ENCODE measurements around the gene CIZ1.
"Not testable (repeated sequence)": the region's sequence is repeated elsewhere in the genome, so short reads cannot be mapped to it uniquely, and the experiment has no call there.

CIZ1 gene

DNA sequence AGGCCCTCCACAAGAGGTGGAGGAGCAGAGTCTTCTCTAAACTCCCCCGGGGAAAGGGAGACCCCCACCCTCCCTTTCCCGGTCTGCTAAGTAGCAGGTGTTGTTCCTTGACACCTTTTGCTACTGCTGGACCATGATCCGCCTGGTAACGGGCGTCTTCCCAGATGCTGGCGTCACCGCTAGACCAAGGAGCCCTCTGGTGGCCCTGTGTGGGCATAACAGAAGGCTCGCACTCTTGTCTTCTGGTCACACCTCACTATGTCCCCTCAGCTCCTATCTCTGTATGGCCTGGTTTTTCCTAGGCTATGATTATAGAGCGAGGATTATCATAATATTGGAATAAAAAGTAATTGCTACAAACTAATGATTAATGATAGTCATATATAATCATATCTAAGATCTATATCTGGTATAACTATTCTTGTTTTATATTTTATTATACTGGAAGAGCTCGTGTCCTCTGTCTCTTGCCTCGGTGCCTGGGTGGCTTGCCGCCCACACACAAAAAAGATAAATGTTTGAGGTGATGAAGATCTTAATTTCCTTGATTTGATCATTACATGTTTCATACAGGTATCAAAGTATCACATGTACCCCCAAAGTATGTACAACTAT lies 61.3 kb downstream of the CIZ1 start:
- not testable (repeated sequence) for H3K4me3 ChIP-seq (ENCODE audit: low read depth, low read length); DNase-seq (ENCODE audit: low read depth)
- TF ChIP-seq, protein P1, sequence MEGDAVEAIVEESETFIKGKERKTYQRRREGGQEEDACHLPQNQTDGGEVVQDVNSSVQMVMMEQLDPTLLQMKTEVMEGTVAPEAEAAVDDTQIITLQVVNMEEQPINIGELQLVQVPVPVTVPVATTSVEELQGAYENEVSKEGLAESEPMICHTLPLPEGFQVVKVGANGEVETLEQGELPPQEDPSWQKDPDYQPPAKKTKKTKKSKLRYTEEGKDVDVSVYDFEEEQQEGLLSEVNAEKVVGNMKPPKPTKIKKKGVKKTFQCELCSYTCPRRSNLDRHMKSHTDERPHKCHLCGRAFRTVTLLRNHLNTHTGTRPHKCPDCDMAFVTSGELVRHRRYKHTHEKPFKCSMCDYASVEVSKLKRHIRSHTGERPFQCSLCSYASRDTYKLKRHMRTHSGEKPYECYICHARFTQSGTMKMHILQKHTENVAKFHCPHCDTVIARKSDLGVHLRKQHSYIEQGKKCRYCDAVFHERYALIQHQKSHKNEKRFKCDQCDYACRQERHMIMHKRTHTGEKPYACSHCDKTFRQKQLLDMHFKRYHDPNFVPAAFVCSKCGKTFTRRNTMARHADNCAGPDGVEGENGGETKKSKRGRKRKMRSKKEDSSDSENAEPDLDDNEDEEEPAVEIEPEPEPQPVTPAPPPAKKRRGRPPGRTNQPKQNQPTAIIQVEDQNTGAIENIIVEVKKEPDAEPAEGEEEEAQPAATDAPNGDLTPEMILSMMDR (conservative IDR thresholded peaks at IDR 0.05; ENCODE audit: low read depth, low read length), result peak; percentile 9

GRCh38 chr9:128128836-128129590 lies 62.4 kb downstream of the CIZ1 start:
- DNase-seq (ENCODE audit: low read depth), result no peak
- H3K4me3 ChIP-seq (ENCODE audit: low read depth, low read length), result peak overlapping the region; percentile 95
- TF ChIP-seq, protein P1 (conservative IDR thresholded peaks at IDR 0.05; ENCODE audit: low read depth, low read length), result no peak

GRCh38 chr9:128127990-128128835 lies 63.2 kb downstream of the CIZ1 start:
- TF ChIP-seq, protein P1 (conservative IDR thresholded peaks at IDR 0.05; ENCODE audit: low read depth, low read length), result no peak
- peak; percentile 94 for DNase-seq (ENCODE audit: low read depth)
- peak overlapping the region; percentile 95 for H3K4me3 ChIP-seq (ENCODE audit: low read depth, low read length)

DNA sequence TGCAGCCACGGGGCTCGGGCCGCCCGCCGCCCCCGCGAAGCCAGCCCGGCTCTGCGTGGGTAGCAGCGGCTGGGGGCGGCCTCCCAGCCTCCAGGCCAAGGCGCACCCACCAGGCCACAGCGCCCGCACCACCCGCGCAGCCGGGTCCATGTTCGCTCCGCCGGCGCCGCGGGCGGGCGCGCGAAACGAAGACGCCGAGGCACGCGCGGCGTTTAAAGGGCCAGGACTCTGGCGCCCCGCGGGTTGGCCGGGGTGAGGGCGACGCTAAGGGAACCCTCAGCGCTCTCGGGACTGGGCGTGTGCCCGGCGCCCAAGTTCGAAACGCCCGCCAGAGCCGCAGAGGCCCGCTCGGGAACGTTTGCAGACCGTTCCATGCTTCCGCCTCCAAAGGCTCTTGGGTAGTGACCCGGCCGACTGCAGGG lies 63.8 kb downstream of the CIZ1 start, which contains the start of gene PTGES2:
Gene PTGES2 (minus strand): TSS at position 162 of the 422 bp plus-strand sequence. CDS start 12 bp downstream, at position 150.
- peak within 1 kb of the TSS; percentile 95 for H3K4me3 ChIP-seq (ENCODE audit: low read depth, low read length)
- TF ChIP-seq, protein P1 (conservative IDR thresholded peaks at IDR 0.05; ENCODE audit: low read depth, low read length), result no peak
- DNase-seq (ENCODE audit: low read depth), result peak; percentile 85

DNA sequence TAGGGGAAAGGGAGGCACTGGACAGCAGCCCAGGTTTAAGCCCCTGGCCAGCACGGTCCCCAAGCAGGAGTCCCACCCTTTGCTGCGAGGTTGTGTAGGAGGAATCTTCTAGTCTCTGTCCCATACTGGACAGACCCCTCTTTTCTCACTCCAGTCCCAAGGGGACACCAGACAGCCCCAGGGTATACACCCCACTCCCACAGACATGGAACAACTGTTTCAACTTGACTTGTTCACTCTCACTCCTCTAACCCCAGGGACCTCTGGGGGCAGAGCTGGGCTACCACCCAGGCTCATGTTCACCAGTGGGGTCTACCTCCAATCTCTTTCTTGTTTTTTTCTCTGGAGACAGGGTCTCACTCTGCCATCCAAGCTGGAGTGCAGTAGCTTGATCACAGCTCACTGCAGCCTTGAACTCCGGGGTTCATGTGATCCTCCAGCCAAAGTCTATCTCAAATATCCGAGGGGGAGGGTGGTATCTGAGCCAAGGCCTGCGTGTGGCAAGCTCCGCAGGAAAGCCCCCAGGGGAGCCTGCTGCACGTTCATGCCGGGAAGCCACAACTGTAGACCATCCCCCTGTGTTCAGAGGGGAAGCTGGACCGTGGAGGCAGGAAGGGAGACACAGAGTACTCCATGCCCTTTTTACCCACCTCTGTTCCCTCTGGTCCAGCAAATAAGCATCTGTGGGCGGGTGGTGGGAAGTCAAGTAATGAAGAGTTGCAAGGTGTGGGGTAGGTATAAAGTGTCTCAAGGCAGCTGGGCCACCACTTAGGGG lies 65.6 kb downstream of the CIZ1 start:
- H3K4me3 ChIP-seq (ENCODE audit: low read depth, low read length), result peak overlapping the region; percentile 23
- TF ChIP-seq, protein P1 (conservative IDR thresholded peaks at IDR 0.05; ENCODE audit: low read depth, low read length), result no peak
- DNase-seq (ENCODE audit: low read depth), result peak; percentile 43

GRCh38 chr9:128124873-128125579 lies 66.3 kb downstream of the CIZ1 start:
- no peak overlapping the region for H3K4me3 ChIP-seq (ENCODE audit: low read depth, low read length)
- TF ChIP-seq, protein P1 (conservative IDR thresholded peaks at IDR 0.05; ENCODE audit: low read depth, low read length), result peak; percentile 80
- DNase-seq (ENCODE audit: low read depth), result peak; percentile 78
